ENCODE measurements around the gene CDH7.

CDH7 gene

DNA sequence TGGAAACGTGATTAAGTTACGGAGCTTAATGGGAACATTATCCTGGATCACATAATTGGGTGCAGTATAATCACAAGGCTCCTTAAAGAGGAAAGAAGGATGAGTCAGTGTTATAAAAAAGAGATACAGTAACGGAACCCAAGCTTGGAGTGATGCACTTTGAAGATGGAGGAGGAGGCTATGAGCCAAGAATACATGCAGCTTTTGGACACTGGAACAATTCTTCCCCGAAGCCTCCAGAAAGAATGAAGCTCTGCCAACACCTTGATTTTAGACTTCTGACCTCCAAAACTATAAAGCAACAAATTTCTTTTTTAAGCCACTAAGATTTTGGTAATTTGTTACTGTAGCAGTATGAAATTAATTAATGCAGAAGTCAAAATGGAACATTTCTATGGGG lies 85.1 kb downstream of the CDH7 start:
- Histone ChIP-seq H3K27ac (ENCODE audit: low read length) (no peak overlapping the region), H3K4me1 (ENCODE audit: control insufficient read depth, low read depth, low read length) (peaks cover 3% of the 10 kb centered on the region), H3K9me3 (ENCODE audit: control insufficient read depth, low read depth, low read length) (no peaks in the 10 kb centered on the region), H3K36me3 (ENCODE audit: control insufficient read depth, low read depth, low read length) (no peaks in the 10 kb centered on the region), H3K27me3 (ENCODE audit: control insufficient read depth, insufficient read depth, low read length) (no peaks in the 10 kb centered on the region), H3K9ac (ENCODE audit: low read length) (no peak overlapping the region), H3K4me3 (ENCODE audit: low read length) (no peak overlapping the region)

DNA sequence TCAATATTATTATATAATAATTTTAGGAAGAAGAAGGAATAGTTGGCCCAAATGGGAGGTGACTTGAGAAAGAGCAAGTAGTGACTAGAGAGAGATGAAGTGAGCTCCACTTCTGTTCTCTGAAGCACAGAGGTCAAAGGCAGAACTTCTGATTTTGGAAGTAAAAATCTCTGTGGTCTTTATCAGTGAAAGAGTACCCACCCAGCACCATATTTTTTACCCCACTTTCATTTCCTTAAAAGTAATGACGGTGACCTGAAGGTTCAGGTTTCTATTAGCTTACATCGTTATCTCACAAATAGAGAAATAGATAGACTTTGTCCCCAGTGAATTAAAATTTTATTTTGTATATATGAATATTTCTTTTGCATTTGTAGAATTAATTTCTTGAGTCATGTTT lies 95.3 kb downstream of the CDH7 start:
- no peak overlapping the region for H3K27ac ChIP-seq (ENCODE audit: low read length)
- no peak overlapping the region for H3K9ac ChIP-seq (ENCODE audit: low read length)
- H3K36me3 ChIP-seq (ENCODE audit: control insufficient read depth, low read depth, low read length): no peaks in the 10 kb centered on the region
- H3K9me3 ChIP-seq (ENCODE audit: control insufficient read depth, low read depth, low read length): no peaks in the 10 kb centered on the region
- H3K4me1 ChIP-seq (ENCODE audit: control insufficient read depth, low read depth, low read length): peaks cover 3% of the 10 kb centered on the region
- H3K27me3 ChIP-seq (ENCODE audit: control insufficient read depth, insufficient read depth, low read length): no peaks in the 10 kb centered on the region
- no peak overlapping the region for H3K4me3 ChIP-seq (ENCODE audit: low read length)

DNA sequence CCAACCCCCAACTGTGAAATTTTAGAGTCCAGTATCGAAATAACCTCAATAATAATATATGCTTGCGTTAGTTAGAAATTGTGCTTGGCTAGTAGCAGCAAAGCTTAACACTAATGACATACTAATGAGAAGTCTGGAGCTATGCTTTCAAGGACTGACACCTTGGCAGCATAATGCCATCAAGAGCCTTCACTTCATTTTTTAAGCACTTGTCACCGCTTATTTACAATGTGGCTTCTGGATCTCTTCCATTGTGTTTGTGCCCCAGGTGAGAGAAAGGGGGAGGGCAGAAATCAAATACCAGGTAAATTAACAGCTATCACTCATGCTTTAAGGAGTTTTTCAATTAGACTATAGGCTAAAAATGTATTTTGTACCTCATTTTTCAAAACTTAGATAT lies 101.5 kb downstream of the CDH7 start:
- H3K27me3 ChIP-seq (ENCODE audit: control insufficient read depth, insufficient read depth, low read length): no peaks in the 10 kb centered on the region
- H3K9ac ChIP-seq (ENCODE audit: low read length): no peak overlapping the region
- H3K4me1 ChIP-seq (ENCODE audit: control insufficient read depth, low read depth, low read length): no peaks in the 10 kb centered on the region
- H3K9me3 ChIP-seq (ENCODE audit: control insufficient read depth, low read depth, low read length): no peaks in the 10 kb centered on the region
- no peak overlapping the region for H3K4me3 ChIP-seq (ENCODE audit: low read length)
- H3K27ac ChIP-seq (ENCODE audit: low read length): no peak overlapping the region
- no peaks in the 10 kb centered on the region for H3K36me3 ChIP-seq (ENCODE audit: control insufficient read depth, low read depth, low read length)

DNA sequence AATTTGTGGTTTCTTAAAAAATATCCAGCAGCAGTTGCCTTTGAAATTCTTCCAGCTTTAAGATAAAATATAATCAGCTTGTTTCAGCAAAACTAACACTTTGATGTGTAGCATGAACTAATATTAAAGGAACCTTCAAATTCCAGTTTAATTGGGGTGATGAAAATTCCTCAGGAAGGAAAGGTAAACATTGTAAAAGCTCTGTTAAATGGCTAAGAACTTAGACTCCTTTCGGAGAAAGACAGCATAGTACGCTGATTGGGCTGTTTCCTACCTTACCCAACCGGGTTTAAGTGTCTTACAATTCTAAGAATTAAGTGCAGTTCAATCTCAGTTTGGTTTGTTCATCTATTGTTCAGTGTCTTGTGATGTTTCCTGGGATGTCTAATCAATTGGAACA lies 108.3 kb downstream of the CDH7 start:
- Histone ChIP-seq H3K4me3 (ENCODE audit: low read length) (no peak overlapping the region), H3K9me3 (ENCODE audit: control insufficient read depth, low read depth, low read length) (no peaks in the 10 kb centered on the region), H3K27me3 (ENCODE audit: control insufficient read depth, insufficient read depth, low read length) (no peaks in the 10 kb centered on the region), H3K4me1 (ENCODE audit: control insufficient read depth, low read depth, low read length) (no peaks in the 10 kb centered on the region), H3K27ac (ENCODE audit: low read length) (no peak overlapping the region), H3K9ac (ENCODE audit: low read length) (no peak overlapping the region), H3K36me3 (ENCODE audit: control insufficient read depth, low read depth, low read length) (no peaks in the 10 kb centered on the region)

DNA sequence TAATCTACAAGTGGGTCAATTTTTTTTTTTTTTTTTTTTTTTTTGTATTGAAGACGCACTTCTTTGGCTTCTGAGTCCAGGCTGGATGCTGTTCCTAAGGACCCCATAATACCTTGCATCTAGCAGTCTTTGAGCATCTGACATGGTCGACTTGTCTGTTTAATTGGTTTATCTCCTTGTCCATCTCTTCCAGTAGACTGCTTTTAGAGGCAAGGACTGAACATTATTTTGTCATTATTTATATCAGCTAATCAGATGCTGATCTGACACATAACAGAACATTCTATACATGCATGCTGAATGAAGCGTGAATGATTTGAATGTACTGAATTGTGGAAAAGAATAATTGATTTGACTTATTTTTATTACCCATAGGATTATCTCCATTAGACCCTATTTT lies 118.7 kb downstream of the CDH7 start:
- no peaks in the 10 kb centered on the region for H3K27me3 ChIP-seq (ENCODE audit: control insufficient read depth, insufficient read depth, low read length)
- H3K27ac ChIP-seq (ENCODE audit: low read length): no peak overlapping the region
- H3K9me3 ChIP-seq (ENCODE audit: control insufficient read depth, low read depth, low read length): no peaks in the 10 kb centered on the region
- no peaks in the 10 kb centered on the region for H3K4me1 ChIP-seq (ENCODE audit: control insufficient read depth, low read depth, low read length)
- no peaks in the 10 kb centered on the region for H3K36me3 ChIP-seq (ENCODE audit: control insufficient read depth, low read depth, low read length)
- H3K4me3 ChIP-seq (ENCODE audit: low read length): no peak overlapping the region
- no peak overlapping the region for H3K9ac ChIP-seq (ENCODE audit: low read length)

DNA sequence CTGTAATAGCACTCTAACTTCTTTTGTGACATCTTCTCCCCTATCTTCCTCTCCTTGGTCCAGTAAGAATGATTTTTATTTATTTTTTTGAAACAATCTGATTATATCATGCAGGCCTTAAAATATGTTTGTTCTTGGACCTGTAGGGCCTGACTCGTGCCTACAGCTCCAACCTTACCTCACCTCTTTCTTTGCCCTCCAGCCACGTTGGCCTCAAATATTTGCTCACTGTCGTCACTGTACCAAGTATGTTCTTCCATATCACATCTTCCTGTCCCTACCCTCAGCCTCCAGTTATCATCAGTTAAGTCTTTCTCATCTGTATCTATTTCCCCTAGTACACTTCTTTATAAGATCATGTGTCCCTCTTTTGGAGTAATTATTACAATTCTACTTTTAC lies 125.5 kb downstream of the CDH7 start:
- H3K27me3 ChIP-seq (ENCODE audit: control insufficient read depth, insufficient read depth, low read length): no peaks in the 10 kb centered on the region
- no peak overlapping the region for H3K9ac ChIP-seq (ENCODE audit: low read length)
- no peaks in the 10 kb centered on the region for H3K4me1 ChIP-seq (ENCODE audit: control insufficient read depth, low read depth, low read length)
- H3K4me3 ChIP-seq (ENCODE audit: low read length): no peak overlapping the region
- H3K9me3 ChIP-seq (ENCODE audit: control insufficient read depth, low read depth, low read length): no peaks in the 10 kb centered on the region
- no peak overlapping the region for H3K27ac ChIP-seq (ENCODE audit: low read length)
- no peaks in the 10 kb centered on the region for H3K36me3 ChIP-seq (ENCODE audit: control insufficient read depth, low read depth, low read length)

DNA sequence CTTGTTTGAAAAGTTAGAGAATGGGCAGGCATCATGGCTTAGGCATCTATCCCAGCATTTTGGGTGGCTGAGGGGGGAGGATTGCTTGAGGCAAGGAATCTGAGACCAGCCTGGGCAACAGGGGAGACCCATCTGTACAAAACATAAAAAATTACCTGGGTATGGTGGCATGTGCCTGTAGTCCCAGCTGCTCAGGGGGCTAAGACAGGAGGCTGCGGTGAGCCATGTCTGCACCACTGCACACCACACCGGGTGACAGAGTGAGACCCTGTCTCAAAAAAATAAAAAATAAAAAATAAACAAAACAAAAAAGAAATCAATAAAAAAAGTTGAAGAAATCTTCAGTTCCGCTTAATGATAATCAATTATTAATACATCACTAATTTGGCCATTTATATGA lies 146.5 kb downstream of the CDH7 start:
- no peaks in the 10 kb centered on the region for H3K36me3 ChIP-seq (ENCODE audit: control insufficient read depth, low read depth, low read length)
- H3K27ac ChIP-seq (ENCODE audit: low read length): no peak overlapping the region
- peaks cover 12% of the 10 kb centered on the region for H3K27me3 ChIP-seq (ENCODE audit: control insufficient read depth, insufficient read depth, low read length)
- H3K9ac ChIP-seq (ENCODE audit: low read length): no peak overlapping the region
- no peak overlapping the region for H3K4me3 ChIP-seq (ENCODE audit: low read length)
- no peaks in the 10 kb centered on the region for H3K9me3 ChIP-seq (ENCODE audit: control insufficient read depth, low read depth, low read length)
- H3K4me1 ChIP-seq (ENCODE audit: control insufficient read depth, low read depth, low read length): no peaks in the 10 kb centered on the region

DNA sequence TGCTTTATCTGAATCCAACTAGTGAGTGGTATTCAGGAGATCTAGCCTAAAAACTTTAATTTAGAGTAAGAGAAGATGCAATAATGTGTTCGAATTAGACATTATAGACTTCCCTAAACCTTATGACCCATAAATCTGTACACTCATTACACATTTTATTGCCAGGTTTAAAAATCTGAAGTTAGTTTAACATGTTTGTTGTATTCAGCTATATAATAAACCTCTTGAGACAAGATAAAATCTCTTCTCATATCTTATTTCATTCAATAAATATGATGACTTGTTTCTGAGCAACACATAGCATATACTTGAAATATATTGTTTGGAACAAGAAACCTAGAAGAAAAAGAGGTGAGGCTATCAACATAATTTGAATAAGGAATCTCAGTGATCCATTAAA lies 150.7 kb downstream of the CDH7 start:
- H3K27ac ChIP-seq (ENCODE audit: low read length): no peak overlapping the region
- H3K4me1 ChIP-seq (ENCODE audit: control insufficient read depth, low read depth, low read length): peaks cover 4% of the 10 kb centered on the region
- H3K27me3 ChIP-seq (ENCODE audit: control insufficient read depth, insufficient read depth, low read length): peaks cover 55% of the 10 kb centered on the region
- H3K9me3 ChIP-seq (ENCODE audit: control insufficient read depth, low read depth, low read length): no peaks in the 10 kb centered on the region
- H3K4me3 ChIP-seq (ENCODE audit: low read length): no peak overlapping the region
- no peaks in the 10 kb centered on the region for H3K36me3 ChIP-seq (ENCODE audit: control insufficient read depth, low read depth, low read length)
- H3K9ac ChIP-seq (ENCODE audit: low read length): no peak overlapping the region

DNA sequence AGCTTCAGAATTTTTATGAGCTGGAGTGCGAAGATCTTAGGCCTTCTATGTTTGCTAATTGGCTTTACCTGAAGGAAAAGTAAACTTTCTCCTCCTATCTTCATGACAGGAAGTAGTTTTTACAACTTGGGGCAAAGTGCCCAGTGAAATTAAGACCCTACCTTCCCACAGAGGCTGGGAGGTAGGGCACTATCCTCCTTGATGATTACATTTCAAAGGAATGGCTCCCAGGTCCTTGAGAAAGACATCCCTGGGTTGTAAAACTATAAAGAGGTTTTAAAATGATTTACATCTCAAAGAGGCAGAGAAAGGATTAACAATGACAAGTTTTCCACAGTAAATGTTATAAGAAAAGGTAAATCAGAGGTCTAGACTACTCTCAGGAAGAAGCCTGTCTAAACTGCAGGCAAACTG lies 155.8 kb downstream of the CDH7 start:
- H3K4me3 ChIP-seq (ENCODE audit: low read length): no peak overlapping the region
- no peak overlapping the region for H3K27ac ChIP-seq (ENCODE audit: low read length)

DNA sequence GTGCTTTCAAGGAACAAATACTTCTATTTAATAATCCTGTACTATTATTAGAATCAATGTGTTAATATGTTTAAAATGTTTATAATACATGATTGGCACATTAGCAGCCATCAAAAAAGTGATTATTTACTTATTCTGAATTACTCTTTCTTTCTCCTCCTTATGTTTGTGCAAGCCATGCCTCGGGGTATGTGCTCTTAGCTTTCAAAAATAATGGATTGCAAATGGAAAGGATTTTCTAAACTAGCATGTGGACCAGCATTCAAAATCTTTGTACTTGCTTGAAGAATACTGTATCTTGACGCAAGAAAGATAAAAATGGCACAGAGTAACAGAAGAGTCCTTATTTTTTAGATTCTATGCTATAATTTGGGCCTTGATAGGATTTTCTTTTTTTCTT lies 156.5 kb downstream of the CDH7 start:
- no peak overlapping the region for H3K9ac ChIP-seq (ENCODE audit: low read length)

More for the DNA sequence above, 155.8 kb downstream of the CDH7 start:
- Histone ChIP-seq H3K36me3 (ENCODE audit: control insufficient read depth, low read depth, low read length) (no peaks in the 10 kb centered on the region), H3K27me3 (ENCODE audit: control insufficient read depth, insufficient read depth, low read length) (peaks cover 96% of the 10 kb centered on the region), H3K4me1 (ENCODE audit: control insufficient read depth, low read depth, low read length) (peaks cover 12% of the 10 kb centered on the region), H3K9me3 (ENCODE audit: control insufficient read depth, low read depth, low read length) (no peaks in the 10 kb centered on the region), H3K9ac (ENCODE audit: low read length) (no peak overlapping the region)

DNA sequence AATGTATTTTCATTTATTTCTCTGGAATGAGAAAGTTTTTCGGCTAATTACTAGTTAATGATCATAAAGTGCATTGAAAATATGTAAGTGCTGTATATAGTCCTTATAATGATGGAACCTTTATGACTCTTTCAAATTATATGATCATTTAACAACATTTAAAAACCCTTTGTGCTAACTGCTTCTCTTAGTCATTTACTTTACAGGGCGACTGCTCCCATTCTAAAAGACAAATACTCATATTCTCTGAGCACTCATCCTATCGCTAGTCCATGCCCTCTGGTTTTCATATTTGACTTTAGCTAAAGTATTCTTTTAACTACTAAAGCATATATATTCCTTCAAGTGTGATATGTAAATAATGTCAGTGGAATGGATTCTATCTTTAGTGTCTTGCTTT lies 168.2 kb downstream of the CDH7 start:
- H3K9ac ChIP-seq (ENCODE audit: low read length): no peak overlapping the region
- H3K36me3 ChIP-seq (ENCODE audit: control insufficient read depth, low read depth, low read length): no peaks in the 10 kb centered on the region
- no peaks in the 10 kb centered on the region for H3K4me1 ChIP-seq (ENCODE audit: control insufficient read depth, low read depth, low read length)
- H3K4me3 ChIP-seq (ENCODE audit: low read length): no peak overlapping the region
- no peaks in the 10 kb centered on the region for H3K27me3 ChIP-seq (ENCODE audit: control insufficient read depth, insufficient read depth, low read length)
- H3K9me3 ChIP-seq (ENCODE audit: control insufficient read depth, low read depth, low read length): no peaks in the 10 kb centered on the region
- no peak overlapping the region for H3K27ac ChIP-seq (ENCODE audit: low read length)

More for the DNA sequence above, 156.5 kb downstream of the CDH7 start:
- no peak overlapping the region for H3K4me3 ChIP-seq (ENCODE audit: low read length)
- no peaks in the 10 kb centered on the region for H3K9me3 ChIP-seq (ENCODE audit: control insufficient read depth, low read depth, low read length)
- H3K27ac ChIP-seq (ENCODE audit: low read length): no peak overlapping the region
- peaks cover 12% of the 10 kb centered on the region for H3K4me1 ChIP-seq (ENCODE audit: control insufficient read depth, low read depth, low read length)
- H3K36me3 ChIP-seq (ENCODE audit: control insufficient read depth, low read depth, low read length): no peaks in the 10 kb centered on the region
- H3K27me3 ChIP-seq (ENCODE audit: control insufficient read depth, insufficient read depth, low read length): peaks cover 94% of the 10 kb centered on the region

DNA sequence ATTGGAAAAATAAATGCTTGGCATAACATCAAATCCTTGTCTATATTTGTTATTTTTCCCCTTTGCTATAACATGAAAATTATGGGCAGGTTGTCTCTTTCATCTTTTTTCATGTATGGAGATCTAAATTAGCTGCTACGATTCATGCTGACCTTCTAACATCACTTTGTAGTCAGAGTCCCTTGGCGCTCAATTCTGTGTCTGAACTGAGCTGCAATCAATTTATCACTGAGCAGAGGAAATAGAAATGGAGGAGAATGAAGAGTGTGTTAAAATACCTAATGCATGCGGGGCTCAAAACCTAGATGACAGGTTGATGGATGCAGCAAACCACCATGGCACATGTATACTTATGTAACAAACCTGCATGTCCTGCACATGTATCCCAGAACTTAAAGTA lies 168.9 kb downstream of the CDH7 start:
- Histone ChIP-seq H3K4me1 (ENCODE audit: control insufficient read depth, low read depth, low read length) (no peaks in the 10 kb centered on the region), H3K9me3 (ENCODE audit: control insufficient read depth, low read depth, low read length) (no peaks in the 10 kb centered on the region), H3K27ac (ENCODE audit: low read length) (no peak overlapping the region), H3K36me3 (ENCODE audit: control insufficient read depth, low read depth, low read length) (no peaks in the 10 kb centered on the region), H3K9ac (ENCODE audit: low read length) (no peak overlapping the region), H3K27me3 (ENCODE audit: control insufficient read depth, insufficient read depth, low read length) (no peaks in the 10 kb centered on the region), H3K4me3 (ENCODE audit: low read length) (no peak overlapping the region)

Data from iPS-18a (cell line).